Thyroid gland (tissue), 4 donors: ENCODE data around the gene DIP2C. TPM values are rescaled to one million over a fixed set of nuclear protein-coding genes. Genes with fewer than 3 reads are reported as not detected.

Experiments
- DNase-seq, 2 donors: peaks; one replicate each; pipeline ENCODE4 v3.0.0-alpha.2; 2019
- H3K27ac ChIP-seq, 3 donors: fragments of 200-600 bp; sonication (generic); 1 replicate in 2 of 3; 2 replicates in 1 of 3; pipeline ENCODE4 v1.5.1; 2016 to 2019; ENCODE audit warnings: mild to moderate bottlenecking in 1 of 3, moderate library complexity in 1 of 3
- H3K27me3 ChIP-seq: fragments of 200-600 bp; sonication (generic); one replicate; pipeline ENCODE4 v1.5.1; 2019
- H3K36me3 ChIP-seq, 2 donors: fragments of 200-600 bp; sonication (generic); one replicate each; pipeline ENCODE4 v1.5.1; 2016 to 2019
- H3K4me1 ChIP-seq, 2 donors: fragments of 200-600 bp; sonication (generic); one replicate each; pipeline ENCODE4 v1.5.1; 2017 to 2019
- H3K4me3 ChIP-seq, 3 donors: fragments of 200-600 bp; sonication (generic); replicated peaks in 1 of 3; 1 replicate in 2 of 3; 2 replicates in 1 of 3; pipeline ENCODE4 v1.5.1; 2016; ENCODE audit warnings: mild to moderate bottlenecking in 1 of 3
- H3K9me3 ChIP-seq: fragments of 200-600 bp; sonication (generic); one replicate; pipeline ENCODE4 v1.5.1; 2017
- POLR2A ChIP-seq, 2 donors: fragments of 450-650 bp; IDR thresholded peaks; one replicate each; pipeline ENCODE4 v1.6.1; 2017; ENCODE audit warnings: antibody characterized with exemption in 2 of 2, mild to moderate bottlenecking in 2 of 2, moderate library complexity in 1 of 2
- WGBS, 2 donors: methylation state at CpG; one replicate each; pipeline ENCODE4 v1.1.5; 2017; 5-methylcytosine and 5-hydroxymethylcytosine counted together
- intact Hi-C: fragments of 100-400 bp; cut with DNase I; formaldehyde crosslinking; loops from one replicate; pipeline ENCODE4 v1.15.1; 2023
- total RNA-seq, 4 donors: library from RNA; depleted of rRNA; stranded (reverse); fragments of >200 nt; gene quantifications; one replicate each; pipeline ENCODE4 v1.2.3, GENCODE V29; 2016
- TF ChIP-seq, protein P1 (sequence below), 6 experiments: fragments of 200-600 bp in 3 of 6; fragments of 450-650 bp in 3 of 6; sonication (generic) in 3 of 6; IDR thresholded peaks; one replicate each; pipeline ENCODE4 v1.5.1; 2016 to 2019; ENCODE audit warnings: antibody characterized with exemption in 6 of 6, mild to moderate bottlenecking in 2 of 6, inconsistent platforms in 1 of 6, moderate library complexity in 1 of 6

The DIP2C gene
- total RNA-seq, 4 donors from 2014 or later = 11.4 to 14.6 (median 12.3) TPM

DNA sequence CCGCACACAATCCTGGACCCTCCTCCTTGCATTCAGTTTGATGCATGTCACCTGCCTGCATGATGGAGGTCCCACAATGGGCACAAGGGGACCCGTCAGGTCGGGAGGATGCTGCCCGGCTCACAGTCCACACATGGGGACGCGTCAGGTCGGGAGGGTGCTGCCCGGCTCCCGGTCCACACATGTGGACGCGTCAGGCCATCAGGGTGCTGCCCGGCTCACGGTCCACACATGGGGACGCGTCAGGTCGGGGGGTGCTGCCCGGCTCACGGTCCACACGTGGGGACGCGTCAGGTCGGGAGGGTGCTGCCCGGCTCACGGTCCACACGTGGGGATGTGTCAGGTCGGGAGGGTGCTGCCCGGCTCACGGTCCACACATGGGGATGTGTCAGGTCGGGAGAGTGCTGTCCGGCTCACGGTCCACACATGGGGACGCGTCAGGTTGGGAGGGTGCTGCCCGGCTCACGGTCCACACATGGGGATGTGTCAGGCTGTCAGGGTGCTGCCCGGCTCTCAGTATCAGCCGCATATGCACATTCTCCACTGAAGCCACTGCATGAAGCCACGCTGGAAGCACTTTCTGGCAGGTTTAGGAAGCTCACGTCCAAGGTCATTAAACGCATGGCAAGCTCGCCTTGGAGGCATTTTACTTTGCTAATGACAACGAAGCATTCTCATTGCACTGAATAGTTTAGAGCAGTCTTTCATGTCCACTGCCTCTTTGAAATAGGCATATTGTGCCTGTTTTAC lies 50.3 kb downstream of the DIP2C start:
- intact Hi-C loops = no loop called here
- 90 to 91% methylated on average over 17 to 26 of the region's 42 CpGs for WGBS, 2 donors
- Histone ChIP-seq H3K27ac (no peak overlapping the region), H3K36me3 (no peaks in the 10 kb centered on the region), H3K27me3 (no peaks in the 10 kb centered on the region), H3K4me3 (no peak overlapping the region), H3K4me1 (peaks cover 12 to 13% of the 10 kb centered on the region in 2 donors), H3K9me3 (no peaks in the 10 kb centered on the region)
- DNase-seq = no peak
- TF ChIP-seq, protein P1, sequence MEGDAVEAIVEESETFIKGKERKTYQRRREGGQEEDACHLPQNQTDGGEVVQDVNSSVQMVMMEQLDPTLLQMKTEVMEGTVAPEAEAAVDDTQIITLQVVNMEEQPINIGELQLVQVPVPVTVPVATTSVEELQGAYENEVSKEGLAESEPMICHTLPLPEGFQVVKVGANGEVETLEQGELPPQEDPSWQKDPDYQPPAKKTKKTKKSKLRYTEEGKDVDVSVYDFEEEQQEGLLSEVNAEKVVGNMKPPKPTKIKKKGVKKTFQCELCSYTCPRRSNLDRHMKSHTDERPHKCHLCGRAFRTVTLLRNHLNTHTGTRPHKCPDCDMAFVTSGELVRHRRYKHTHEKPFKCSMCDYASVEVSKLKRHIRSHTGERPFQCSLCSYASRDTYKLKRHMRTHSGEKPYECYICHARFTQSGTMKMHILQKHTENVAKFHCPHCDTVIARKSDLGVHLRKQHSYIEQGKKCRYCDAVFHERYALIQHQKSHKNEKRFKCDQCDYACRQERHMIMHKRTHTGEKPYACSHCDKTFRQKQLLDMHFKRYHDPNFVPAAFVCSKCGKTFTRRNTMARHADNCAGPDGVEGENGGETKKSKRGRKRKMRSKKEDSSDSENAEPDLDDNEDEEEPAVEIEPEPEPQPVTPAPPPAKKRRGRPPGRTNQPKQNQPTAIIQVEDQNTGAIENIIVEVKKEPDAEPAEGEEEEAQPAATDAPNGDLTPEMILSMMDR (IDR thresholded peaks at IDR 0.05) = no peak
- no peak for TF ChIP-seq POLR2A (IDR thresholded peaks at IDR 0.05)

DNA sequence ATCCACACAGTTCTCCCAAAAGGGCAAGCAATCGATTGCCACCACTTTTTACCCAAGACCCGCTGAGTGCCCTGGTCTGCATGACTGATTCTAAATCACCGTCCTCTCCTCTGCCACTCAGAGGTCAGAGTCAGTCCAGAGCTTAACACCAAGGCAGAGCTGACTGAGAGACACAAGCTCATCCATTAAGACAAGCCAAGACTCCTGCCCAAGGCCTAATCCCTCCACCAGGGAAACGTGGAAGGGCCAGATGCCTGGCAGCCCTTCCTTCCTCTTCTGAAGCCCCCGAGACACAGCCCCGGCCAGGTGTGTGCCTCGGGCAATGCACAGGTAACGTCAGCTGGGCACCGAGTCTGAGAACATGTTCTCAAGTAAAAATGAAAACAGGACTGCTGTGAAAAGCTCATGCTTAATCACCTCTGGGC lies 51.7 kb downstream of the DIP2C start:
- Histone ChIP-seq H3K27me3 (no peaks in the 10 kb centered on the region), H3K4me3 (no peak overlapping the region), H3K9me3 (no peaks in the 10 kb centered on the region), H3K4me1 (peaks cover 17 to 19% of the 10 kb centered on the region in 2 donors), H3K27ac (no peak overlapping the region), H3K36me3 (no peaks in the 10 kb centered on the region)
- TF ChIP-seq, protein P1 (IDR thresholded peaks at IDR 0.05) = no peak
- no peak for TF ChIP-seq POLR2A (IDR thresholded peaks at IDR 0.05)
- DNase-seq = peak in 1 of 2 donors; percentile 35
- 52 to 53% methylated on average over 9 of the region's 9 CpGs for WGBS, 2 donors
- intact Hi-C loops = no loop called here

DNA sequence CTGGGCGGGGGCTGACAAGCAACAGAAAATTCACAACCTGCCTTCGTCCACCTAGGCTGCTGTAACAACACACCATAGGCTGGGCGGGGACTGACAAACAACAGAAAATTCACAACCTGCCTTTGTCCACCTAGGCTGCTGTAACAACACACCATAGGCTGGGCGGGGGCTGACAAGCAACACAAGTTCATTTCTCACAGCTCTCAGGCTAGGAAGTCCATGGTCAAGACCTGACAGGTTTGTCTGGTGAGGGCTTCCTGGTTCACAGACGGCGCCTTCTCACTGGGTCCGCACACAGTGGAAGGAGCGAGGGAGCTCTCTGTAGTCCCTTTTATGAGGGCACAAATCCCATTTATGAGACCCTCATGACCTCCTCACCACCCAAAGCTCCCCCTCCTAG lies 52.2 kb downstream of the DIP2C start:
- no peak overlapping the region for H3K27ac ChIP-seq
- TF ChIP-seq POLR2A (IDR thresholded peaks at IDR 0.05) = no peak
- TF ChIP-seq, protein P1 (IDR thresholded peaks at IDR 0.05) = no peak
- 85 to 87% methylated on average over 8 of the region's 8 CpGs for WGBS, 2 donors
- H3K4me1 ChIP-seq = peaks cover 17 to 20% of the 10 kb centered on the region in 2 donors
- no peaks in the 10 kb centered on the region for H3K36me3 ChIP-seq
- no peaks in the 10 kb centered on the region for H3K9me3 ChIP-seq
- H3K27me3 ChIP-seq = no peaks in the 10 kb centered on the region
- intact Hi-C loops = no loop called here
- no peak for DNase-seq
- no peak overlapping the region for H3K4me3 ChIP-seq

DNA sequence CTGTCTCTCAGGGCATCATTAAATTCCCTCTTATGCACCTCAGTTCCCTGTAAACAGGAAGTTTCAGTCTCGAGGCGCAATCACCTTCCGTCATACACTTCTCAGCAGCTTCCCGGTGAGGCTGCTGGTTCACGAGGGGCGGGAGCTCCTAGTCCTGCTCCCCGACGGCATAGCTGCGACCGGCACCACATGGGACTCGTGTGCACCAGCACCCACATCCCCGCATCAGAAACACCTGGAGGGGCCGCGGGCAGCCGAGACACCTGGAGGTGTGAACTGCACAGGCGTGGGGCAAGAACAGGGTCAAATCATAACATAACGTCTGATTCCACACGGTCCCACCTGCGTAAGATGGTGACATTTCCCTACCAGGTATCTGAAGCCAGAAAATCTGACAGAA lies 52.7 kb downstream of the DIP2C start:
- TF ChIP-seq, protein P1 (IDR thresholded peaks at IDR 0.05) = no peak
- no peak for TF ChIP-seq POLR2A (IDR thresholded peaks at IDR 0.05)
- Histone ChIP-seq H3K27ac (no peak overlapping the region), H3K27me3 (no peaks in the 10 kb centered on the region), H3K9me3 (no peaks in the 10 kb centered on the region), H3K4me3 (no peak overlapping the region), H3K36me3 (no peaks in the 10 kb centered on the region), H3K4me1 (peaks cover 17 to 20% of the 10 kb centered on the region in 2 donors)
- DNase-seq = no peak
- intact Hi-C loops = no loop called here
- 90 to 97% methylated on average over 19 of the region's 19 CpGs for WGBS, 2 donors

GRCh38 chr10:636016-636730 lies 53.3 kb downstream of the DIP2C start:
- intact Hi-C loops = no loop called here
- no peak overlapping the region for H3K27ac ChIP-seq
- no peak for TF ChIP-seq POLR2A (IDR thresholded peaks at IDR 0.05)
- TF ChIP-seq, protein P1 (IDR thresholded peaks at IDR 0.05) = no peak

More at GRCh38 chr10:636016-636730, 53.3 kb downstream of the DIP2C start:
- H3K9me3 ChIP-seq = no peaks in the 10 kb centered on the region
- no peaks in the 10 kb centered on the region for H3K27me3 ChIP-seq
- WGBS, 2 donors = 92 to 95% methylated on average over 25 of the region's 25 CpGs
- no peak overlapping the region for H3K4me3 ChIP-seq
- DNase-seq = no peak
- peaks cover 17 to 20% of the 10 kb centered on the region in 2 donors for H3K4me1 ChIP-seq
- no peaks in the 10 kb centered on the region for H3K36me3 ChIP-seq
